RWPE2 (cell line): ENCODE data around the gene PCBP3.

ENCODE experiments used
- ATAC-seq: fragments of 200-7000 bp; cut with Tn5 transposase; 3 replicates; pipeline ENCODE4 v1.9.1; 2021; ENCODE audit warnings: low read depth
- DNase-seq: peaks from one replicate; pipeline ENCODE4 v3.0.0-alpha.2; 2020; ENCODE audit warnings: low spot score
- H3K27ac ChIP-seq: fragments of 450-650 bp; 2 replicates; pipeline ENCODE4 v1.5.1; 2017; ENCODE audit warnings: mild to moderate bottlenecking; ENCODE audit not compliant: poor library complexity, severe bottlenecking
- H3K27me3 ChIP-seq: fragments of 250-450 bp; sonication (Bioruptor Pico); 2 replicates; pipeline ENCODE4 v1.5.1; 2021; ENCODE audit warnings: mild to moderate bottlenecking, moderate library complexity; ENCODE audit not compliant: insufficient read depth, poor library complexity, severe bottlenecking
- H3K36me3 ChIP-seq: fragments of 250-450 bp; sonication (Bioruptor Pico); 2 replicates; pipeline ENCODE4 v1.5.1; 2020; ENCODE audit warnings: low read depth, mild to moderate bottlenecking, moderate library complexity
- H3K4me1 ChIP-seq: fragments of 250-450 bp; sonication (Bioruptor Pico); 2 replicates; pipeline ENCODE4 v1.5.1; 2021; ENCODE audit warnings: mild to moderate bottlenecking, moderate library complexity; ENCODE audit not compliant: insufficient read depth, poor library complexity, severe bottlenecking
- H3K4me3 ChIP-seq: fragments of 250-450 bp; sonication (Bioruptor Pico); 2 replicates; pipeline ENCODE4 v1.5.1; 2021; ENCODE audit warnings: mild to moderate bottlenecking, moderate library complexity; ENCODE audit not compliant: severe bottlenecking
- H3K9me3 ChIP-seq: fragments of 250-450 bp; sonication (Bioruptor Pico); 2 replicates; pipeline ENCODE4 v1.5.1; 2021; ENCODE audit warnings: mild to moderate bottlenecking, moderate library complexity; ENCODE audit not compliant: severe bottlenecking
- CTCF ChIP-seq: fragments of 450-650 bp; IDR thresholded peaks from one replicate; pipeline ENCODE4 v1.5.1; 2017; ENCODE audit warnings: mild to moderate bottlenecking, moderate library complexity; ENCODE audit not compliant: poor library complexity, severe bottlenecking

The PCBP3 gene

DNA sequence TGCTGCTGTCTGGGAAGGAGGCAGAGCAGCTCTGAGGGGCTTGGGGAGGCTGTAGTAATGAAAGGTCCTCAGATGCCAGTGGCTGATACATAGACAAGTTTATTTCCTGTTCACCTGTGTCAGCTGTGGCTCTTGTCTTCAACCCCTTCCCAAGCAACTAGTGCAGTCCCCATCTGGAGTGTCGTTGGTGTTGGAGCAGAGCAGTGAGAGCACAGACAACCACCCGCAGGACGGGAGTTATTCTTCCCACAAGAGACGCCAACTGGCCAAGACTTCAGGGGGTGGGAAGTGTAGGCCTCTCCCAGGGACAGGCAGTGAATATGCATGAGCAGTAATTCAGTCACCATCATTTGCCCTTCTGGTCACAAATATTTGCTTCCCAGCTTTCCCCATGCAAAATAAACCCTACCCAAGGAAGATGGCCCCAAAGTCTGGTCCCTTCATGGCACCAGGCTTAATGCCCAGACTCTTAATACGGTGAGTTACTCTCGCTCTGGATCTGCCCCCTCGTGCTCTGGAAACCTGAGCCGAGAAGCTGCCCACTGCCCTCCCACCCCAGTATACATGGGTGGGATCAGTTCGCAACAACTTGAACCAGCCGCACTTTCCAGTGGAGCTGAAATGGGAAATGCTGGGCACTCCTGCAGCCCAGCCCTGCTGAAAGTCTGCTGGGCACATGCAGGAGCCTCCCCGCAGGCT is 184.5 kb downstream of the PCBP3 start:
- Histone ChIP-seq H3K4me1 (no peaks in the 10 kb centered on the region), H3K27me3 (no peaks in the 10 kb centered on the region), H3K9me3 (no peaks in the 10 kb centered on the region), H3K36me3 (no peaks in the 10 kb centered on the region), H3K4me3 (no peak overlapping the region), H3K27ac (no peak overlapping the region)
- TF ChIP-seq CTCF = no peak
- ATAC-seq = no peak
- DNase-seq = no peak

DNA sequence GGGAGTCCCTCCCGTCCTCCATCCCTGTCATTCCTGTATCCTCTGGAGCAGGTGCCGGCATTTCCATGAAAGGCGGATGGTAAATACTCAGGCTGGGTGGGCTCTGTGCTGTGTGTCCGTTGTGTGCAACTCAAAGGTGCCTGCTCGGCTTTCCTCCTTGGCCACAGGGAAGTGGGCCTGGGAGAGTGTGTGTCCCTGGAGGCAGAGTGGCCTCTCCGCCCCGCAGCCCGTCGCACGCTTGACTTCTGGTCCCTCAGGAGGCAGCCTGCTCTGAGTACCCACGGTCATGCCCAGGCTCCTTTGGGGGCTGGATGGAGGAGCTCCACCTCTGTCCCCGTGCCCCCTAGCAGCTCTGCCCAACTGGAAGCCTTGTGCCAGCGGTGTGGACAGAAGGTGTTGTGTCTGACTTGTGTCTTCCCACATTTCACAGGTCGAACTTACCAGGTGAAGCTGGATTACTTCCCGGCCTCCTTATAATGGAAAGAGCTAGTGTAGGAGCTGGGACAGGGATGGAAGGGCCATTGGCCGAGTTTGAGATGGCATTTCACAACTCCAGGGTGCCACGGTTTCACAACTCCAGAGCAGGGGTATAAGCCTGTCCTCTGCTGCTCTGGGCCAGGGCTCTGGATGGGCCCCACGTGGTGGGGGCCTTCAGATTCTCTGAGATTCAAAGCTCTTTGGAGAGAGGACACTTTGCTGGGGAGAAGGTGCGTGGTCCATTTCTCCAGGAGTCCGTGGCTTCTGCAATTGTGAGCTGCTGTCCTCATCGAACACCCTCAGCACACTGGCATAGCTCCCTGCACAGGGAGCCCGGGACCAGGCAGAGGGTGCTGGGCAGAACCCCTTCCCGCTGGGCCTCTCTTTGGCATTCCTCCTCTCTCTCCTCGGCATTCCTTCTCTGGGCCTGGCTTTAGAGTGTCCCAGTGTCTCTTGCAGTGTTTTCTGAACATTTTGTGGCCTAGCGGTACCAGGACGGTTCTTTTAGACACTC is 185.3 kb downstream of the PCBP3 start:
- Histone ChIP-seq H3K4me3 (no peak overlapping the region), H3K4me1 (no peaks in the 10 kb centered on the region), H3K9me3 (no peaks in the 10 kb centered on the region), H3K27me3 (no peaks in the 10 kb centered on the region), H3K27ac (no peak overlapping the region), H3K36me3 (no peaks in the 10 kb centered on the region)
- ATAC-seq (no peak), DNase-seq (no peak)
- no peak for TF ChIP-seq CTCF

DNA sequence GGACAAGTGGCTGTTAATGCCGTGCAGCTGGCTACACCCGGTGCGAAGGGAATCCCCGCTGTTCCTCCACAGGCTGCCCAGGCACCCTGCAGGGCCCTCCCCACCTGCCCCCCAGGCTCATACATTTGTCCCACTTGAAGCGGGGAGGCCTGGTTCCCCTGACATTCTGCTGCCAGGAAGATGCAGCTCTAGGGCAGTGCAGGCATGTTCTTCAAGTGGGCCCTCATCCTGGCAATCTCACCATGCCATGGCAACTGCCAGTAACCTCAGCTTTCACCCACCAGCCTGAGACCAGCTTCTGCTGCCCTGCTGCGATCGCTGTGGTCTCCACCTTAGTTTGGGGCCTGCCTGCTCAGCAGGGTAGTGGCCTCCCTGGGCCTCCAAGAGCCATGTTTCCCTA is 186.1 kb downstream of the PCBP3 start:
- Histone ChIP-seq H3K36me3 (no peaks in the 10 kb centered on the region), H3K4me1 (no peaks in the 10 kb centered on the region), H3K4me3 (no peak overlapping the region), H3K27ac (no peak overlapping the region), H3K9me3 (no peaks in the 10 kb centered on the region), H3K27me3 (no peaks in the 10 kb centered on the region)
- DNase-seq (no peak), ATAC-seq (no peak)
- TF ChIP-seq CTCF = no peak

- no peak overlapping the region for H3K4me3 ChIP-seq
- TF ChIP-seq CTCF = no peak
- no peaks in the 10 kb centered on the region for H3K4me1 ChIP-seq
- H3K27me3 ChIP-seq = no peaks in the 10 kb centered on the region
- no peaks in the 10 kb centered on the region for H3K9me3 ChIP-seq
- ATAC-seq (no peak), DNase-seq (no peak)
- no peak overlapping the region for H3K27ac ChIP-seq
- H3K36me3 ChIP-seq = no peaks in the 10 kb centered on the region
Observed at GRCh38 chr21:45830221-45830640, 186.7 kb downstream of the PCBP3 start.
